ENCODE data around the gene FLRT2.

Gene FLRT2

DNA sequence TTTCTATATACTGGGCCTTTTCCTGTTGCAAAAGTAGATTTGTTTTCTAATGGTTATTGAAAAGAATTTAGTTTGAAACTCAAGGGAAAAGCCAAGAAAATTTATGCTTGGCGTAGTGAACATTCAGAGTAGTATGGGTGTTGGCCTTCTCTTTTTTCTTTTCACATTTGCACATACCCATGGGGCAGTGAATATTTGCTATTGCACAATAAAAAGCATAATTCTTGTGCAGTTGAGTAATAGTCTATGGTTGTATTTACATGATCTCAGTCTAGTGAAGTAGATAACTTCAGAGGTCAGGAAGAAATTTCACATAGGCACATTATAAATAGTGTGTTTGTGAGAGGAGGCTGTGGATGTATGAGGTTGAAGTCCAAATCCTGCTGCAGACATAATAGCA is 158.1 kb downstream of the FLRT2 start:
- TF ChIP-seq POLR2A (IDR thresholded peaks at IDR 0.05; ENCODE audit: low read depth, low read length) (no peak), POLR2AphosphoS5 (IDR thresholded peaks at IDR 0.05; ENCODE audit: low read depth, low read length) (no peak), TAF1 (IDR thresholded peaks at IDR 0.05; ENCODE audit: borderline replicate concordance, low read depth, low read length) (no peak)
- FAIRE-seq (no peak), DNase-seq (ENCODE audit: insufficient read length) (no peak)

DNA sequence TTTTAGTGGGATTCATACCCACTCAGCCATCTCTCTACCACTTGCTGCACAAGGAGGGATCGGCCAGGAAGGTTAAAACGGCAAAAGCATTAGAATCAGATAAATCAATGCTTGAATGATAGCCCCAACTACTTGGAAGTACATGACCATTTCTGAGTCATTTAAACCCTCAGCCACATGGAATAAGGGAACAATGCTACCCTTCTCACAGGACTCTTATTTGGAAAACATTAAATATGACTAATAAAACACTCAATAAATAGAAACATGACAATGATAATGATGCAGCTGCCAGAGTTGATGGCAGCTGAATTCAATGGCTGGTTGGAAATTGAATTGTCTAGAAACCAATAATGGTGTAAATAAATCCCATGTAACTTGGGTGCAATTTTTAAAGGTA is 165.4 kb downstream of the FLRT2 start:
- no peak for TF ChIP-seq POLR2AphosphoS5 (IDR thresholded peaks at IDR 0.05; ENCODE audit: low read depth, low read length)
- no peak for TF ChIP-seq POLR2A (IDR thresholded peaks at IDR 0.05; ENCODE audit: low read depth, low read length)
- TF ChIP-seq TAF1 (IDR thresholded peaks at IDR 0.05; ENCODE audit: borderline replicate concordance, low read depth, low read length): no peak
- no peak for DNase-seq (ENCODE audit: insufficient read length)
- no peak for FAIRE-seq

DNA sequence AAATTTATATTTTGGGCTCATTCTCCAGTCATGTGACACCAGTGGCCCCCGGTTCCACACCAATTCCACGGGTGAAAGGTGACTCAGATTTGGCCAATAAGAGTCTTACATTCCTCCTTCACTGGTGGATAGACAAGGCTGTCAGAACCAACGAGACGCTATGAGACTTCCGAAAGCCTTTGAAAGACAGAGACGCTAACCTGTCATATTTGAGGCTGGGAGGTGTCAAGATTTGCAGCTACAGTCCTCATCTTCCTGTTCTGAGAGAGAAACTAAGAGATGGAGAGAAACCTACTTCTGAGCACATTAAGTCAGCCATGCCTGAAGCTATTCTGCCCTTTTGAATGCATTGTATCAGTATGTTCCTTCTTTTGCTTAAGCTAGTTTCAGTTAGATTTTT is 171.2 kb downstream of the FLRT2 start:
- DNase-seq (ENCODE audit: insufficient read length) (no peak), FAIRE-seq (no peak)
- TF ChIP-seq POLR2A (IDR thresholded peaks at IDR 0.05; ENCODE audit: low read depth, low read length) (no peak), TAF1 (IDR thresholded peaks at IDR 0.05; ENCODE audit: borderline replicate concordance, low read depth, low read length) (no peak), POLR2AphosphoS5 (IDR thresholded peaks at IDR 0.05; ENCODE audit: low read depth, low read length) (no peak)

DNA sequence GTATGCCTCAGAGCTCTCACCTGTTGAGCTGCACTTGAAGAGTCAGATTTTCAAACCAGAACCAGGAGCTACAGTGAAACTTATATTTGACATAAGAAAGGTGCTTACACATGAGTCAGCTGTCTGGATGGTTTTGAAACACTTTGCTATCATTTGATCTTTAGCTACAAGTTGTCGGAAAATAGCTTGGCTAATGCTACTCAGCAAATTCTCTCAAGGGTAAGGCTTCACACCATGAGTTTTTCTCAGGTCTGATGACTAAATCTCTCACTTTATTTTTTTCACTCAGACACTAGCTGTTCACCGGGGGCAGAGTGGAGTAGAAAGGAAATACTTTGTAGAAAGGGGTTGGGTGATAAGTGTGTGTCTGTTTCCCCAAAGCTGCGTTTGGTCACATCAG is 171.8 kb downstream of the FLRT2 start:
- no peak for DNase-seq (ENCODE audit: insufficient read length)
- no peak for TF ChIP-seq POLR2AphosphoS5 (IDR thresholded peaks at IDR 0.05; ENCODE audit: low read depth, low read length)
- no peak for TF ChIP-seq POLR2A (IDR thresholded peaks at IDR 0.05; ENCODE audit: low read depth, low read length)
- no peak for TF ChIP-seq TAF1 (IDR thresholded peaks at IDR 0.05; ENCODE audit: borderline replicate concordance, low read depth, low read length)

DNA sequence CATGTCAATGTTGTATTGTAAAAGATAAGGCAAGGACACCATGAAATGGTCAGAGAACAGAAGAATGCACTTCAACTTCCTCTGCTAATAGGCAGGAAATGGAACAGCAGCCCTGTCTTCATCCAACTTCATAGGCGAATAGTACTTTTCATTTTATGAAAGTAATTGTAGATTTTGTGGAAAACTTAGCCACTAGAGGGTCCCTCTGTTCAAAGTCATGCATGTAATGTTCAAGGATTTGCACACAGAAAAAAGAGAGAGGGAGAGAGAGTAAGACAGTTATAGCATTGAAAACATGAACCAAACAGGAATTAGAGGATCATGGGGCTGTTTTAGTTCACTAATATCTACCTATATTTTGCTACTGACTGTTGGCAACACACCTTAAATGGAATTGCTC is 172.2 kb downstream of the FLRT2 start:
- no peak for FAIRE-seq
- no peak for DNase-seq (ENCODE audit: insufficient read length)
- TF ChIP-seq POLR2AphosphoS5 (IDR thresholded peaks at IDR 0.05; ENCODE audit: low read depth, low read length) (no peak), TAF1 (IDR thresholded peaks at IDR 0.05; ENCODE audit: borderline replicate concordance, low read depth, low read length) (no peak), POLR2A (IDR thresholded peaks at IDR 0.05; ENCODE audit: low read depth, low read length) (no peak)

More for the DNA sequence above, 171.8 kb downstream of the FLRT2 start:
- FAIRE-seq: no peak

DNA sequence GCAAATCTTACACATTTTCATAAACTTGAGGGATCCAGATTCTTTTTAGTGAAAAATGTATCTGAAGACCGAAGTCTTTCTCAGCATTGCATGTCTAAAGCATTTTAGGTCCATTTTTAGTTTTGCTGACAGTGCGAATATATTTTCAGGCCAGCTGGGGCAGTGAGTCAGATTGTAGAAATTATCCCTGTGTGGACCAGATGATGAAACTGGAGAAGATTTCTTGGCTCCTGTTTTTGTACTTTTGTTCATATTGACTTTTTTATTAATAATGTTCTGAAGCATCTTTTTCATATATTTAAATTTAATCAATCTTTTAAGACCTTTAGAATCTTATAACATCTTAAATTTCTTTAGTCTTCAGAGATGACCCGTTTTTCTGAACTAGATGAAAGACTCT is 173.1 kb downstream of the FLRT2 start:
- FAIRE-seq (no peak), DNase-seq (ENCODE audit: insufficient read length) (no peak)
- no peak for TF ChIP-seq POLR2AphosphoS5 (IDR thresholded peaks at IDR 0.05; ENCODE audit: low read depth, low read length)
- no peak for TF ChIP-seq POLR2A (IDR thresholded peaks at IDR 0.05; ENCODE audit: low read depth, low read length)
- no peak for TF ChIP-seq TAF1 (IDR thresholded peaks at IDR 0.05; ENCODE audit: borderline replicate concordance, low read depth, low read length)
